H9 (cell line): ENCODE measurements around the gene STX16. TPM values are rescaled to one million over a fixed set of nuclear protein-coding genes. Genes with fewer than 3 reads are reported as not detected.

Experiments used
- DNase-seq: peaks from one replicate; pipeline ENCODE4 v3.0.0-alpha.2; 2017
- H2AFZ ChIP-seq: one replicate; pipeline ENCODE4 v1.6.1; 2013; ENCODE audit warnings: mild to moderate bottlenecking, low read length, control low read depth, moderate library complexity
- H2AK5ac ChIP-seq: 2 replicates; pipeline ENCODE4 v1.6.1; 2013; ENCODE audit warnings: low read length, control low read depth, mixed read lengths; ENCODE audit not compliant: insufficient read length
- H2BK120ac ChIP-seq: one replicate; pipeline ENCODE4 v1.6.1; 2013; ENCODE audit warnings: low read depth, mild to moderate bottlenecking, low read length, control low read depth, inconsistent platforms; ENCODE audit not compliant: poor library complexity, severe bottlenecking
- H2BK12ac ChIP-seq: 2 replicates; pipeline ENCODE4 v1.6.1; 2013; ENCODE audit warnings: low read length, control low read depth, mixed read lengths, low read depth; ENCODE audit not compliant: insufficient read length
- H2BK15ac ChIP-seq: 2 replicates; pipeline ENCODE4 v1.6.1; 2013; ENCODE audit warnings: low read depth, low read length, control low read depth
- H2BK20ac ChIP-seq: one replicate; pipeline ENCODE4 v1.6.1; 2013; ENCODE audit warnings: low read depth, mild to moderate bottlenecking, low read length, control low read depth, inconsistent platforms; ENCODE audit not compliant: poor library complexity, severe bottlenecking
- H2BK5ac ChIP-seq: 2 replicates; pipeline ENCODE4 v1.6.1; 2013; ENCODE audit warnings: low read length, control low read depth, mixed read lengths; ENCODE audit not compliant: insufficient read length
- H3K14ac ChIP-seq: 2 replicates; pipeline ENCODE4 v1.6.1; 2013; ENCODE audit warnings: low read length, control low read depth; ENCODE audit not compliant: insufficient read depth
- H3K18ac ChIP-seq: 2 replicates; pipeline ENCODE4 v1.6.1; 2013; ENCODE audit warnings: low read depth, mild to moderate bottlenecking, mixed read lengths, low read length, control low read depth; ENCODE audit not compliant: insufficient read length
- H3K23ac ChIP-seq: 2 replicates; pipeline ENCODE4 v1.6.1; 2013; ENCODE audit warnings: low read length, control low read depth, mixed read lengths, low read depth; ENCODE audit not compliant: insufficient read length
- H3K23me2 ChIP-seq: 2 replicates; pipeline ENCODE4 v1.6.1; 2013; ENCODE audit warnings: low read depth, mild to moderate bottlenecking, mixed read lengths, low read length, control low read depth; ENCODE audit not compliant: insufficient read length, poor library complexity, severe bottlenecking
- H3K27ac ChIP-seq: 2 replicates; pipeline ENCODE4 v1.5.1; 2013; ENCODE audit warnings: low read length, control low read depth, mixed read lengths, low read depth; ENCODE audit not compliant: insufficient read length
- H3K27me3 ChIP-seq: 2 replicates; pipeline ENCODE4 v1.6.1; 2013; ENCODE audit warnings: low read length, control low read depth, inconsistent platforms; ENCODE audit not compliant: insufficient read depth
- H3K4ac ChIP-seq: 2 replicates; pipeline ENCODE4 v1.6.1; 2013; ENCODE audit warnings: low read depth, mild to moderate bottlenecking, control low read depth, inconsistent platforms, low read length, moderate library complexity
- H3K4me1 ChIP-seq: 2 replicates; pipeline ENCODE4 v1.6.1; 2013; ENCODE audit warnings: low read length, control low read depth, inconsistent platforms; ENCODE audit not compliant: insufficient read depth
- H3K4me2 ChIP-seq: 2 replicates; pipeline ENCODE4 v1.6.1; 2013; ENCODE audit warnings: low read length, control low read depth, mixed read lengths; ENCODE audit not compliant: insufficient read length, insufficient read depth
- H3K56ac ChIP-seq: 2 replicates; pipeline ENCODE4 v1.6.1; 2013; ENCODE audit warnings: low read depth, mild to moderate bottlenecking, mixed read lengths, low read length, control low read depth; ENCODE audit not compliant: insufficient read length
- H3K79me1 ChIP-seq: 2 replicates; pipeline ENCODE4 v1.6.1; 2013; ENCODE audit warnings: low read depth, mild to moderate bottlenecking, moderate library complexity, low read length, control low read depth, inconsistent platforms; ENCODE audit not compliant: insufficient read depth, poor library complexity, severe bottlenecking
- H3K79me2 ChIP-seq: 2 replicates; pipeline ENCODE4 v1.6.1; 2013; ENCODE audit warnings: low read length, control low read depth, inconsistent platforms; ENCODE audit not compliant: insufficient read depth
- H3K9ac ChIP-seq: 2 replicates; pipeline ENCODE4 v1.6.1; 2013; ENCODE audit warnings: low read length, control low read depth, mixed read lengths; ENCODE audit not compliant: insufficient read length; ENCODE audit errors: extremely low read depth
- H3K9me3 ChIP-seq: one replicate; pipeline ENCODE4 v1.6.1; 2013; ENCODE audit warnings: low read depth, low read length, inconsistent platforms; ENCODE audit not compliant: control insufficient read depth
- H3T11ph ChIP-seq: one replicate; pipeline ENCODE4 v1.6.1; 2013; ENCODE audit warnings: mild to moderate bottlenecking, low read length, control low read depth, inconsistent platforms
- H4K20me1 ChIP-seq: one replicate; pipeline ENCODE4 v1.6.1; 2013; ENCODE audit not compliant: control insufficient read depth, insufficient read length, insufficient read depth
- H4K5ac ChIP-seq: 2 replicates; pipeline ENCODE4 v1.6.1; 2013; ENCODE audit warnings: low read depth, mild to moderate bottlenecking, mixed read lengths, low read length, control low read depth; ENCODE audit not compliant: insufficient read length
- H4K8ac ChIP-seq: replicated peaks from 2 replicates; pipeline ENCODE4 v1.6.1; 2013; ENCODE audit warnings: low read length, control low read depth, mixed read lengths, low read depth; ENCODE audit not compliant: insufficient read length
- H4K91ac ChIP-seq: 2 replicates; pipeline ENCODE4 v1.6.1; 2013; ENCODE audit warnings: low read depth, mild to moderate bottlenecking, moderate library complexity, mixed read lengths, low read length, control low read depth; ENCODE audit not compliant: insufficient read length
- H3K27ac Mint-ChIP-seq, 3 experiments: 2 replicates in 2 of 3; 3 replicates in 1 of 3; pipeline ENCODE4 v1.8.0; 2020 to 2021; ENCODE audit warnings: mixed read lengths in 3 of 3, mild to moderate bottlenecking in 1 of 3, moderate library complexity in 1 of 3
- H3K27me3 Mint-ChIP-seq: 2 replicates; pipeline ENCODE4 v1.8.0; 2021; ENCODE audit warnings: low read depth, mild to moderate bottlenecking, moderate library complexity, mixed read lengths
- H3K36me3 Mint-ChIP-seq, 3 experiments: 2 replicates in 2 of 3; 3 replicates in 1 of 3; pipeline ENCODE4 v1.8.0; 2020 to 2021; ENCODE audit warnings: low read depth in 3 of 3, mixed read lengths in 3 of 3; ENCODE audit not compliant: insufficient read depth in 1 of 3
- H3K4me1 Mint-ChIP-seq, 2 experiments: 2 replicates each; pipeline ENCODE4 v1.8.0; 2020; ENCODE audit warnings: mixed read lengths in 2 of 2
- H3K4me3 Mint-ChIP-seq, 2 experiments: 2 replicates in 1 of 2; 3 replicates in 1 of 2; pipeline ENCODE4 v1.8.0; 2020 to 2021; ENCODE audit warnings: mild to moderate bottlenecking in 2 of 2, mixed read lengths in 2 of 2, moderate library complexity in 1 of 2
- H3K9me3 Mint-ChIP-seq, 2 experiments: 2 replicates in 1 of 2; 3 replicates in 1 of 2; pipeline ENCODE4 v1.8.0; 2020; ENCODE audit warnings: mild to moderate bottlenecking in 2 of 2, mixed read lengths in 2 of 2, moderate library complexity in 1 of 2
- CTCF ChIP-seq: fragments of 200-600 bp; sonication (generic); conservative IDR thresholded peaks from 3 replicates; pipeline ENCODE4 v1.8.0; 2021; ENCODE audit warnings: antibody characterized with exemption, mild to moderate bottlenecking
- WGBS: extraction: QIAGEN DNeasy Blood & Tissue Kit; methylation state at CpG from one replicate; pipeline ENCODE4 v1.1.7; 2013; ENCODE audit warnings: missing lambda C conversion rate, low lambda C conversion rate, mixed read lengths; ENCODE audit not compliant: insufficient read length; ENCODE audit errors: extremely low coverage; 5-methylcytosine and 5-hydroxymethylcytosine counted together
- total RNA-seq: library from RNA; stranded (reverse); gene quantifications from 2 replicates; pipeline ENCODE4 v1.2.1, GENCODE V29; 2021

The STX16 gene
- total RNA-seq, 1 experiment from 2014 or later: 87.8 TPM

GRCh38 chr20:58694241-58695083, 43.4 kb downstream of the STX16 start:
- no peak for TF ChIP-seq CTCF
- no peaks in the 10 kb centered on the region for H3K9me3 Mint-ChIP-seq

More at GRCh38 chr20:58694241-58695083, 43.4 kb downstream of the STX16 start:
- peaks cover under 1 to 14% (median 5%) of the 10 kb centered on the region in 3 experiments; a peak in 6 of 7 replicates for H3K36me3 Mint-ChIP-seq
- peak overlapping the region; percentile 14 to 25; a peak in 2 of 5 replicates for H3K4me3 Mint-ChIP-seq
- Histone ChIP-seq H2BK5ac (no peak overlapping the region), H3K9me3 (no peaks in the 10 kb centered on the region), H4K20me1 (no peaks in the 10 kb centered on the region), H2BK120ac (no peak overlapping the region), H3K56ac (no peak overlapping the region), H3K4me2 (no peak overlapping the region), H2AFZ (no peak overlapping the region), H4K5ac (peak overlapping the region; percentile 50), H3K27ac (no peak overlapping the region), H2BK12ac (no peak overlapping the region), H4K91ac (no peak overlapping the region), H3K23ac (no peak overlapping the region), H3K23me2 (no peaks in the 10 kb centered on the region), H3K9ac (no peak overlapping the region), H3K18ac (peak overlapping the region; percentile 19), H3K27me3 (no peaks in the 10 kb centered on the region), H3K79me2 (peaks cover 2% of the 10 kb centered on the region; the same call in 1 of the 2 replicates), H3T11ph (no peak overlapping the region), H3K4me1 (no peaks in the 10 kb centered on the region; the same call in 1 of the 2 replicates), H2BK15ac (no peak overlapping the region), H2AK5ac (no peak overlapping the region), H2BK20ac (no peak overlapping the region), H3K4ac (no peak overlapping the region), H3K14ac (no peak overlapping the region), H3K79me1 (no peaks in the 10 kb centered on the region), H4K8ac (no peak overlapping the region)
- WGBS: no CpG with 5 or more reads among the region's 33 CpGs
- DNase-seq: peak; percentile 31
- H3K4me1 Mint-ChIP-seq: peaks cover 16 to 26% of the 10 kb centered on the region in 2 experiments
- H3K27me3 Mint-ChIP-seq: no peaks in the 10 kb centered on the region
- H3K27ac Mint-ChIP-seq: no peak overlapping the region; a peak in 1 of 7 replicates
